Urothelium cell line (cell line): ENCODE results near the gene MBOAT1.
"Not testable (repeated sequence)": the region's sequence is repeated elsewhere in the genome, so short reads cannot be mapped to it uniquely, and the experiment has no call there.

Experiments
- DNase-seq: peaks from one replicate; pipeline ENCODE4 v3.0.0; 2011; ENCODE audit warnings: low spot score, mixed read lengths
- FAIRE-seq: peaks from 2 replicates; lab custom pipeline; 2011; peaks lifted over from hg19 to GRCh38; lab: Jason Lieb, UNC

MBOAT1 gene

DNA sequence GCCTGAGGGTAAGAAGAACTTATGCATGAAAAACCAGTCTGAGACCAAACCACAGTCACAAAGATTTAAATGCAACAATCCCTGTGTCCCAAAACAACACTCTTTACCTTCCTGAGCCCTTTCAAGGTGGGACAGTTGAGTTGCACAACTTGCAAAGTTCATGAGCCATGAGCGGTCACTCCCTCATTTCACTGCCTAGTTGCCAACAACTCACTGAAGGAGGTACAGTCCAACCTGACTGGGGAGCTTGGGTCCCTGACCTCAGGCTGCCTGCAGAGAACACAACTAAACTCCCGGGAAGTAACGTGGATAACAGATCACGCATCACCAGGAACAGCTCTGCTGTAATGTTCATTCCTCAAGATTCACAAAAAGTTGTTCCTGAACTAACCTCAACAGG lies 69.4 kb downstream of the MBOAT1 start:
- DNase-seq = no peak
- no peak for FAIRE-seq

DNA sequence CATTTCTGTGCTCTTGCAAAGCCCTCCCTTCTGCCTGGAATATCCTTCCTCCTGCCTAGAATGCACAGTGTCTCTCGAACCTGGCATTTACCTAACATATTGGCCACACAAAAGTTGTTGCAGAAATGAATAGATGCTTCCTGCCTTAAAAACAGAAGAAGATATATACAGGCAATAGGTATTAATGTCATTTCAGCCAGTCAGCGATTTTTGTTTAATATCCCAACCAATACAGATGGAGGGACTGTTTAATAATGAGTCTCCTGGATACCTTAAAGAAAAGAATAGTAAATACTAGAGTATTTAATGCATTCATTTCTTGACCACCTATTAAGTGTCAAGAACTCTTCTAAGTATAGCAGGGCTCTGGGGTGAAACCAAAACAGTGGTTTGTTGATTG lies 70.3 kb downstream of the MBOAT1 start:
- DNase-seq = no peak
- FAIRE-seq = no peak

DNA sequence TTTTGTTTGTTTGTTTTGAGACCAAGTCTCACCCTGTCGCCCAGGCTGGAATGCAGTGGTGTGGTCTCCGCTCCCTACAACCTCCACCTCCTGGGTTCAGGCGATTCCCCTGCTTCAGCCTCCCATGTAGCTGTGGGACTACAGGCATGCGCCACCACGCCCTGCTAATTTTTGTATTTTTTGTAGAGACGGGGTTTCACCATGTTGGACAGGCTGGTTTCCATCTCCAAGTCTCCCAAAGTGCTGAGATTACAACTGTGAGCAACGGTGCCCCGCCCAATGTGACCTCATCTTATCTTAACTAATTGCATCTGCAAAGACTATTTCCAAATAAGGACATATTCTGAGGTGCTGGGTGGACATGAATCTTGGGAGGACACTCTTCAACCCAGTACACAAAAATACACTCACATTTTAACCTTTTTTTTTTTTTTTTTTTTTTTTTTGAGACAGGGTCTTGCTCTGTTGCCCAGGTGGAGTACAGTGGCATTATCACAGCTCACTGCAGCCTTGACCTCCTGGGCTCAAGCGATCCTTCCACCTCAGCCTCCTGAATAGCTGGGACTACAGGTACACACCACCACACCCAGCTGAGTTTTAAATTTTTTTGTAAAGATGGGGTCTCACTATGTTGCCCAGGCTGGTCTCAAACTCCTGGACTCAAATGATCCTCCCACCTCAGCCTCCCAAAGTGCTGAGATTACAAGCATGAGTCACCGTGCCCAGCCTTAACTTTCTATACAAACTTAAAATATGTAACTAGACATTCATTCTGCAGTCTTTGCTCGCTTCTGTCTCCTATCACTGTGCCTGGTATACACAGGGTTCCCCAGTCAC lies 72.9 kb downstream of the MBOAT1 start:
- not testable (repeated sequence) for DNase-seq, FAIRE-seq

DNA sequence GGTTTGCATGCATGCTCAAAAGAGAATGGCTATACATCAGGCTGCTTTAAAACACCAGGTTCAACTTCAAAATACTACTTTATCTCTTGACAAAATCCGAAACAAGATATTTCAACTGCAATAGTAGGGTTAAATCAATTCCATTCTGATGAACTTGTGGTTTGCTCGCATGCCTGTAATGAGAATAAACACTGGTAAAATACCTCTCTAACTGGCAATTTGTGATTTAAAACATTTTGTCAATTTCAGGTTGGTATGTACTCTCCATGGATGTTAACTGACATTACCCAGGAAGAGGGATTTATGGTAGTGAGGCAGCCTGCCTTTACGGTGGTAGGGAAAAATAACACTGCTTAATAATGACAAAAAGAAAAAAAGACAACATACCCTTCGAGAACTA lies 74.4 kb downstream of the MBOAT1 start:
- FAIRE-seq = no peak
- no peak for DNase-seq

DNA sequence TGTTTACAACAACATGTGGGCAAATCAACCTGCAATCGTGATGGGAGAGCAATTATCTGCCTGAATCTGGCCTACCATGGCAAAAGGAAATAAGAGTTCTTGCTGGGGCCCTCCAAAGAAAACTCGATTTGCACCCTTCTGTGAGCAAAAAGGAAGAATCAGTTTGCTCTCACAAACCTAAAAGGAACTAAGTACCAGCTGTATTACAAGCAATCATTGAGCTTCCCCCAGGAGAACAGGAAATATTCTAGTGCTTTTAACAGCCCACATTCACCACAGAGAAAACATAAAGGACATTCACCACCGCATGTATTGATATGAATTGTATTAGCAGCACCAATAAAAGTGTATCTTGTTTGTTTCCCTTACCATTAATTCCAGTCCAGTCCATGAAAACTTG lies 75.0 kb downstream of the MBOAT1 start:
- DNase-seq (no peak), FAIRE-seq (no peak)

DNA sequence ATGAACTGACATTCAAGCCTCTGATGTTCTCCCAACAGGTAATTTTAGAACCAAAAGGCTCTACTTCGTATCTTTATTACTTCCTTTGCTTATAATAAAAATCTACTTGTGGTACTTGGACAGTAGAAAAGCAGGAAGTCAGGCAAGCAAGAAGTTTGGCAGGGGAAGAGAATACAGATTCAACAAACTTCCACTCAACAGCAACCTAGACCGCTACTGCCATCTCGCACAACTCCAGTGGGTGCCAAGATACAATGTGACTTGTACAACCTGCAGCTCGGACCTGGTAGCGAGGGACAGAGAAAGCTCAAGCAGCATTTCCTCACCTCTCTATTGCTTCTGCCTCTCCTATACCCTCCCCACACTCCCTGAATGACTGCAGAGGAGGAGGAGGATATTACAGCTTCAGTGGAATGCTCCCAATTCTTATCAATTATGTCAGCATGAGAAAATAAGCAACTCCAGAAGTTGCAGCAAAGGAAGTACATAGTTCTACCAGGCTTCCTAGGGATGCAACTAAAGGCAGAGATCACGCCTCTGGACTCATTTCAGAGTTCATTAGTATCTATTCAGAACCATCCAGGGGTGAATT lies 76.5 kb downstream of the MBOAT1 start:
- DNase-seq = no peak
- FAIRE-seq = no peak

DNA sequence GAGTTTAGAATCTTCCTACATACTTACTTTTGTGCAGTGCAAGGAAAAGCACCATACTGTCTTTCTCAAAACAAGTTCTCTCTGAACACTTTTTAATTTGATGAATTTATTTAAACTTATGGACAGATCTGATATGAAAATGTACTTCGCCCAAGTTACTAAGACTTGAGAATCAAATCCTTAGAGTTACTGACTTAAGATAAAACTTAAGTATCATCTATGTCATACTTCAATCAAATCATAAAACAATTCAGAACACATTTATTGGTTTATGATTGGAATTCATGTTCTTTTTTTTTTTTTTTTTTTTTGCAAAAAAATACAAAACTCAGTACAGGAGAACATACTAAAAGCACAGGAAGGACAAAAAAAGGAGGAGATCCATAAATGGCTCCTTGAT lies 77.7 kb downstream of the MBOAT1 start:
- FAIRE-seq (no peak), DNase-seq (no peak)

DNA sequence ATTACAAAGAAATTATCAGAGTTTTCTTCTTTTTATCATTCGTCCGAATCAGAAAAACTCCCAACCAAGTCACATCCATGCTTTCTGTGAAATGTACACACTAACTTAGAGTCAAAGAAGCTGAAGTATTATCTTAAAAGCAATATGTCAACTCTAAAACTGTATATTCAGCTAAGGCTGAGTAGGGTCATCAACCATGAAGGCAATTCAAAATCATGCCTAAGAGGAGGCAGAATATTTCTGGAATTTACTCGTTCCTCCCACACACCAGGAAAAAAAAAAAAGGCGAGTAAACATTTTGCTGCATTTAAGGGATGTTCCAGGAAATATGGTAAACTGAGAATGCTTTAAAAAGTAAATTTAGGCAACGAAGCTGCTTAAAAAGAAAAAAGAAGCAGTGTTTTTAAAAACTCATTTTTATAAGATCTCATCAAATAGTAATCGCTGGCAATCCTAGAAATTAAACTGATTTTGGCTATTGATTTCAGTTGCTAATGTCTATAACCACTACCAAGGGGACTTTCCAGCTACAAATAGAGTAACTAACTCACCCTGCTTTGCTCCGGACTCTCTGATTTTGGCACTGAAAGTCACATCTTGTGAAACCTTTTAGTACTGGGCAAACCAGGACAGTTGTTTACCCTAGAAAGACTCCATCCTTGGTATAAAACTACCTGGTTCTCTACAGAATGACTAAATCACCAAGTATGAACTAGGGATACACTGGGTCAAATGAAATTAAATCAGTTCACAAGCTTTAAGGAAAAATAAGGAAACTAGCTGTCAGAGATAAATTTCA lies 82.8 kb downstream of the MBOAT1 start:
- no peak for DNase-seq
- FAIRE-seq = no peak

DNA sequence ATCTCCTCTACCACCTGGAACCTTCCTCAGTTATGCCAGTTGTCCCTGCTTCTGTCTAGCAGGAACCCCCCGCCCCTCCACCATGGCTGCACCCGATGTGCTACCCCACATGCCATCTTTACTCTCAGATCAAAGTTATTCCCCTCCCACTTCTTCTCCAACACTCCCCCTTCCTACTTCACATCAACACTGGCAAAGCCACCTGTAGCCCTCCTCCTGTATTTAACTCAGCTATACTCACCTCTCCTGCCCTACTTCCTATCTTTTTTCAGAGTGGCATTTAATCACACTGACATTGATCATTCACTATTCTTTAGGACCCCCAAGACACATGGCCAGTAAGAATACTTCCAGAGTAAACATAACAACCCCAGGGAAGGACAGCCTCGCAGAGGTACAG lies 84.3 kb downstream of the MBOAT1 start:
- FAIRE-seq = no peak
- DNase-seq = no peak

DNA sequence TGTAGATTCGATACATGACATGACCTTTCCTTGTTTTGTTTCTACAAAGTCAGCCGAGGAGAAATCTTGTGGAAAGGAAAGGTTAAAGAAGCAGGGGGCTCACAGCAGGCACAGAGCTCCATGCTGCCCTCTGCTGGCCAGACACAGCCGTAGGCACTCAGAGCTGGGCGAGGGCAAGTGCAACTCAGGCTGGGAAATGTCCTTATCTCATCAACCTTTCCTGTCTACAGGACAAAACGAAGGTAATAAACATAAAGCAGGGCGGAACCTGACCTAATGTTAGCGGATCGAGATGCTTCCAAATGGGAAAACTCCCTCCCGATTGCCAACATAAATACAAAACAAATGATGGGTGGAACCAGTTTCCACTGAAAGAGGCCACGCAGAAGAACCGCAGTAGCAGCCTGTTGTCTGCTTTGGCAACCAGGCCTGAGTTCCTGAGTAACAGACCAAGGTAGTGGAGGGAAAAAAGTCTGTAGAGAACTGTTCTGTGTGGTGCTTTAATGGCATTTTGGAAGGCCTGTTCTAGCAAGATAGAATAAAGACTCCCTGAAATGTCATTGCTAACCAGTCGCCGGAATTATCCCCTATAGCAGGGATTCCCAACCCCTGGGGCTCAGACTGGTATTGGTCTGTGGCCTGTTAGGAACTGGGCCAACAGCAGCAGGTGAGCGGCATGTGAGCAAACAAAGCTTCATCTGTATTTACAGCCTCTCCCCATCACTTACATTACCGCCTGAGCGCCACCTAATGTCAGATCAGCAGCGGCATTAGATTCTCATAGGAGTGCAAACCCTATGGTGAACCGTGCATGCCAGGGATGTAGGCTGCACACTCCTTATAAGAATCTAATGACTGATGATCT lies 85.2 kb downstream of the MBOAT1 start:
- peak; percentile 70 for DNase-seq
- FAIRE-seq = no peak

DNA sequence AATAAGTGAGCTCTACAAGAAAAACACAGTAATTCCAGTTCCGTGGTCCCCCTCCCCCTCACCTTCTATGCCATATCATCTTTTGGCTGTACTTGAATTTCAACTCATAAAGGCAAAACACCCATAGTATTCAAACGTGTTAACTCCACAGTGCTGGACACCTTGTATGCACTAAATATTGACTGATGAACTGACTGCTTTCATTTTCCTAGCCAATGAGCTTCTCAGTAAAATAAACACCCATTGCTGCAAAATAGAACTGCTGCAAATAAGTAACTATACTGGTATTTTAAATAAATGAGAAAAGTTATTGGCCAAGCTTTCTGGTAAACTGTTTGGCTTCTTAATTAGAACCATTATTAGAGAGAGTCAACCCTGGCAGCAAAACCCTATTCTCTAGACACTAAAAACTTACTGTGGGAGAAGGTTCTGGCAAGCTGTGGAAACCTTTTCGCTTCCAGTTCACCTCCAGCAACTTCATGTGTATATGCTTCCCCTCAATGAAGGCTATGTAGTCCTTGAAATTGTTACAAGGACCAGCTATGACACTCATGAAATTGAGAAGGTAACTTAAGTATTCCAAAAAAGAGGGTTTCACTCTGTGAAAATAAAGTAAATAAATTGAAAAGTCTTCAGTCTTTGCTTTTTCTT lies 86.0 kb downstream of the MBOAT1 start:
- FAIRE-seq = no peak
- DNase-seq = no peak

DNA sequence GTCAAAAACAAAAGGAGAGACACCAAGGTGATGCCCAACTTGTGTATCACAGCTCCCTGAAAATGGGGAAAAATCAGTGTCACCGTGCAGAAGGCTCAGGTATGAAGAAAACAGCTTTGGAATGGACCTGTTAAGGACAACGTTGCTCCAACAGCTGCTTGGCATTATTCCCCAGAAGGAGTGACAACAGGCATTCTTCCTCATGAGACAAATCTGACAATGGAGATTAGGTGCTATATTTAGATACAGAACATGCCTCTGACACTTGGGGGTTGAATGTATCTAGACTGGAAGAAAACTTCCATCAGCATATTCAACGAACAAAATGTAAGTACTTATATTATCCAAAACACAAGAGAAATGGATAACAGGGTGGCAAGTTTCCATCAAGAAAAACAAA lies 87.7 kb downstream of the MBOAT1 start:
- no peak for FAIRE-seq
- no peak for DNase-seq

DNA sequence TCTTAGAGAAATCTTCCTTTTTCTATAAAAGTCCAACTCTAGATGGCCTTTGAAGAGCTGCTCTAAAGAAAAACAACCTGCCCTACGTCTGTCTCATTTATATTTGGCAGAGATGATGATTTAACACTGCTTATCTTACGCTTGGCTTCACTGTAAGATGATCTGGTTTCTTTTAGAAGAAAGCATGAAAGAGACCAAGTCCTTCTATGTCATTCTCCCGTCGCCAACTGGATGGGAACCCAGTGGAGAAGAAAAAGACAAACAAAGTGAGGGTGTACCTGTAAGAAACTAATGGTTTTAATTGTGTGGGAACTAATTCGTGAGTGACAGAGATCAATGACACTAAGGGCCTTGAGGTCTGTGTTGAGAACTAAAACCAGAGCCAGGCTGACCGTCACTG lies 92.8 kb downstream of the MBOAT1 start:
- FAIRE-seq (no peak), DNase-seq (no peak)

DNA sequence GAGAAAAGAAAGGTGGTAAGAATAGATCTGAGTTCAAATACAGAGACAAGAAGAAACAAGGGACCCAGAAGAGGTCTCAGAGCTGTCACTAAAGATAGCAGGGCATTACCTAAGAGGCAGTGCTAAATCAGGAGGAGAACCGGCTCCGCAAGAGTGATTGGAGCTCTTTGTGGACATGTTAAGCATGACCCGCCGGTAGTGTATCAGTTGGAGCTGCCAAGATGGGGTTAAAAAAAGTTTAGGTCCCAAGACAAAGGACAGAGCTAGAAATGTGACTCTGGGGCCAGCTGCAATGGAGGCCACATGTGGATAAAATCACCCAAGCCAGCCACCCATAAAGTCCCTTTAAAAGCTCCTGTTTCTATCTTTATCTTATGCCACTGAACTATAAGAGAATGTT lies 93.4 kb downstream of the MBOAT1 start:
- DNase-seq (no peak), FAIRE-seq (no peak)

DNA sequence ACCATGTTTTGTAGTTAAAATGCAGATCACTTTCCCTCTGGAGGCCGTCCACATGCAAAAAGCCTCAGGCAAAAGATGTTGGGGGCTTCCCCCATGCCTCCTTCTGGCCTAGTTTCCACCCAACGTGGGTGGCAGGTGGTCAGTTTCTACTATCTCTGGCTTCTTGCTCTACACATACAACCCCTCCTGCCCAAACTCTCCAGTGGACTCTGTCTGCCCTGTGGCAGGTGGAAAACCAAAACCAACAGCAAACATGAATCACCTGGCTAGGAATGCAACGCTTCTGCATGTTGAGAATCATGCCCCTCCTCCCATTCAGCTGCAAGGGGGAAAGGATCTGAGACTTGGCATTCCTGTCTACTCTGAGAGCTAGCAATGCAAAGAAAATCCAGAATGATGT lies 94.8 kb downstream of the MBOAT1 start:
- FAIRE-seq (no peak), DNase-seq (peak; percentile 77)

DNA sequence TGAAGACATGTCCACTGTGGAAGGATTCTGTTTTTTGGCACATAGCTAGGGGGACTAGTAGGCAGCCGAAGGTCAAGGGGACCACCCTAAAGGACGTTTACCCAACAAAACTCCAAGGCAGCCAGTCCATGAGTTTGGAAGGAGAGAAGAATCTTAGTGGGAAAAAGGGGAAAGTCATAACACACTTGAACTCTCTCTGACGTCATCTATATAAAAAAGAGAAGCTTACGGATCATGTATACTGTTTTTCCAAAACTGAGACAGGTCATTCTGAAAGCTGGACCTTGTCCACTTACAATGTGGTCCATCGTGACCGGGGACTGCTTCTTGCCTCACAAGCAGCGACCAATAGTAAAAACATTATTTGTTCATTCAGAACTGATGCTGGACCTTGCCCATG lies 95.5 kb downstream of the MBOAT1 start:
- DNase-seq (no peak), FAIRE-seq (no peak)

DNA sequence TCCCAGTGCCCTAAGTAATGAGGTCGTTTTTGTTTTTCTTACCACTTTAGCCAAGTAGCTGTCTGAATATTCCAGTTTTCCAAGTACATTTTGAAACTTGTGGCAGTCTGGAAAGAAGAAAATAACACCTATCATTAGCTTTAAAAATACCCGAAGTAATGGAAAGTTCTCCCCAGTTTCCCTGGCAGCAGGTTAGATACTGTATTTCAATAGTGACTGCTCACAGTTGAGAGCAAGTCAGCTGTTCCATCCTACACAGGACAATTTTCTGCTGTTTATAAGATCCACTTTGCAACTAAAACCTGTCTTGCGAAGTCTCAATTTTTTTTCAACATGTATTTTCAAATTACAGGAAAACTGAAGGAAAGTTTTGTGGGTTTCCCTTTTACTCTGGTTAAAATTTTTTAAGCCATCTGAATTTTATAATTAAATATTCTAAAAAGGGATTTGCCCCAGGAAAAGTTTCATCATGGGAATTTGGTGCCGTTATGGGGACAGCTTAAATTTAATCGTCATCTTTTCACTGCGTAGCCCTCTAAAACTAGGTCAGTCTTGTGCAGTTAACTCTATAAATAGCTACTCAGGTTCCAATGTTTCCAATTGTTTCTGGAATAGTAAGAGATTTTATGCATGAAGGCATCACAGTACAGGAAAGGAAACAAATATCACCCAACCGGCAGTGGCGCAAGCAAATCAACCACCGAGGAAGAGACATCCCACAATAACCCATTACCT lies 96.9 kb downstream of the MBOAT1 start:
- no peak for DNase-seq
- no peak for FAIRE-seq

DNA sequence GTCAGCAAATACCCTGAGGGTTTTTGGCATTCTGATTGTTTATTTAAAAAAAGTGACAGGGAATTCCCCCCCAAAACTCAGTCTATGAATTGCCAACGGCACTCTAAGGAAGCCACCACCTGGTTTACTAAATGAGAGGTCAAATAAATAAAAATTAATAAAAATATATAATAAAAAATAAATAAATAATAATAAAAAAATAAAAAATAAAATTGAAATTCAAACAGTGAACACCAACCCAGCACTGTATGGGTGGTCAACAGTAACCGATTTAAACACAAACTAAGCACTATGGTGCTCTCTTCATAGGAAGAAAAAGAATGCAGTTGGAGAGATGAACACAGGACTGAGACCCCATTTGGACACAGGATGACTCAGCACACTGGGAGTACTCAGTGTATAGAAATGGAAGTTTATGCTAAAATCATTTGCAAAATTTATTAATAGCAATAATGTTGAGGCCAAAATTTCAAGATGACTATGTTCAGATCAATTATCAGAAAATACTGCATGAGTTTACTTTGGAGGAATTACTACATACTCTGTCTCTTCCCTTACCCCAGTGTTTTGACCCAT lies 98.5 kb downstream of the MBOAT1 start:
- no peak for FAIRE-seq
- DNase-seq = no peak

DNA sequence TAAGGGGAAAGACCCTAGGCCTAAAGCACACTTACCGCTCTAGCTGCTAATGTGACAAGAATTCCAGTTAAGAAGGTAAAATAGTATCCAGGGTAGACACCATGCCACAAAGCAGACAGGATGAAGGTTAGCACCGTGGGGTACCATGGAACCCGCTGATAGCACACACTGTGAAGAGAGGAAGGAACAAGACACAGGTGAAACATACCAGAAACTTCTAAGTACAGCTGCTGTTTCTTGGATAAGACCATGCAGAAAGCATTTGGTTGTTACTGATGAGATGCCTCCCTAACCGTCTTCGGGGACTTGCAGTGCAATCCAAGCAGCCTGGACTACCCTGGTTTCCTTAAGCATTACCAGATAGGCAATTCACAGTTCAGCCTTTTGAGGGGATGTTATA lies 99.4 kb downstream of the MBOAT1 start:
- no peak for DNase-seq
- no peak for FAIRE-seq
